ENCODE data around the gene PLEKHB1. TPM values are rescaled to one million over a fixed set of nuclear protein-coding genes. Genes with fewer than 3 reads are reported as not detected.
"Not testable (repeated sequence)": the region's sequence is repeated elsewhere in the genome, so short reads cannot be mapped to it uniquely, and the experiment has no call there.

The PLEKHB1 gene
- polyA plus RNA-seq, 1 donor from 2014 or later: 50.3 TPM

GRCh38 chr11:73654482-73655021 lies 8.2 kb downstream of the PLEKHB1 start:
- Mint-ChIP-seq H3K27ac (peak overlapping the region in 1 of 3 donors; percentile 76), H3K4me3 (no peak overlapping the region), H3K36me3 (peaks cover 3% of the 10 kb centered on the region), H3K4me1 (peaks cover 0 to 2% (median 0%) of the 10 kb centered on the region in 3 donors), H3K9me3 (no peaks in the 10 kb centered on the region), H3K27me3 (no peaks in the 10 kb centered on the region)

- H3K36me3 Mint-ChIP-seq: peaks cover 3% of the 10 kb centered on the region
- no peaks in the 10 kb centered on the region for H3K4me1 Mint-ChIP-seq
- no peak overlapping the region for H3K4me3 Mint-ChIP-seq
- H3K27ac Mint-ChIP-seq: no peak overlapping the region
- H3K9me3 Mint-ChIP-seq: no peaks in the 10 kb centered on the region
- no peaks in the 10 kb centered on the region for H3K27me3 Mint-ChIP-seq
Observed at GRCh38 chr11:73655686-73656085, 9.3 kb downstream of the PLEKHB1 start.

- Mint-ChIP-seq H3K27ac (no peak overlapping the region), H3K4me3 (no peak overlapping the region), H3K9me3 (no peaks in the 10 kb centered on the region), H3K4me1 (peaks cover 0 to 2% (median 2%) of the 10 kb centered on the region in 3 donors), H3K36me3 (no peaks in the 10 kb centered on the region), H3K27me3 (no peaks in the 10 kb centered on the region)
Observed at GRCh38 chr11:73656985-73657384, 10.6 kb downstream of the PLEKHB1 start.

- Mint-ChIP-seq H3K36me3 (no peaks in the 10 kb centered on the region), H3K27me3 (no peaks in the 10 kb centered on the region), H3K9me3 (no peaks in the 10 kb centered on the region), H3K4me1 (peaks cover 0 to 5% (median 2%) of the 10 kb centered on the region in 3 donors), H3K27ac (no peak overlapping the region), H3K4me3 (peak overlapping the region in 1 of 4 donors; percentile 78)
Observed at GRCh38 chr11:73659961-73660360, 13.6 kb downstream of the PLEKHB1 start.

GRCh38 chr11:73660497-73661034 lies 14.2 kb downstream of the PLEKHB1 start:
- Mint-ChIP-seq H3K36me3 (no peaks in the 10 kb centered on the region), H3K4me1 (peaks cover 0 to 5% (median 2%) of the 10 kb centered on the region in 3 donors), H3K27me3 (no peaks in the 10 kb centered on the region), H3K27ac (peak overlapping the region in 1 of 3 donors; percentile 73), H3K4me3 (peak overlapping the region in 2 of 4 donors; percentile 29 to 78), H3K9me3 (no peaks in the 10 kb centered on the region)

GRCh38 chr11:73661035-73661628 lies 14.8 kb downstream of the PLEKHB1 start:
- Mint-ChIP-seq H3K36me3 (no peaks in the 10 kb centered on the region), H3K27me3 (no peaks in the 10 kb centered on the region), H3K9me3 (no peaks in the 10 kb centered on the region), H3K4me1 (peaks cover 0 to 5% (median 2%) of the 10 kb centered on the region in 3 donors), H3K4me3 (peak overlapping the region in 2 of 4 donors; percentile 19 to 29), H3K27ac (no peak overlapping the region)

GRCh38 chr11:73662445-73663157 lies 16.2 kb downstream of the PLEKHB1 start:
- no peak overlapping the region for H3K27ac Mint-ChIP-seq
- H3K4me3 Mint-ChIP-seq: peak overlapping the region in 1 of 4 donors; percentile 56
- no peaks in the 10 kb centered on the region for H3K27me3 Mint-ChIP-seq
- H3K36me3 Mint-ChIP-seq: no peaks in the 10 kb centered on the region
- H3K4me1 Mint-ChIP-seq: peaks cover 0 to 5% (median 2%) of the 10 kb centered on the region in 3 donors
- no peaks in the 10 kb centered on the region for H3K9me3 Mint-ChIP-seq

- H3K36me3 Mint-ChIP-seq: no peaks in the 10 kb centered on the region
- H3K9me3 Mint-ChIP-seq: no peaks in the 10 kb centered on the region
- H3K27ac Mint-ChIP-seq: no peak overlapping the region
- H3K27me3 Mint-ChIP-seq: no peaks in the 10 kb centered on the region
- peaks cover 0 to 5% (median 2%) of the 10 kb centered on the region in 3 donors for H3K4me1 Mint-ChIP-seq
- no peak overlapping the region for H3K4me3 Mint-ChIP-seq
Observed at GRCh38 chr11:73663604-73664495, 17.5 kb downstream of the PLEKHB1 start.

GRCh38 chr11:73664877-73665276 lies 18.5 kb downstream of the PLEKHB1 start:
- H3K9me3 Mint-ChIP-seq: no peaks in the 10 kb centered on the region
- H3K27me3 Mint-ChIP-seq: no peaks in the 10 kb centered on the region
- H3K4me1 Mint-ChIP-seq: peaks cover 0 to 5% (median 2%) of the 10 kb centered on the region in 3 donors
- no peaks in the 10 kb centered on the region for H3K36me3 Mint-ChIP-seq
- no peak overlapping the region for H3K27ac Mint-ChIP-seq
- H3K4me3 Mint-ChIP-seq: no peak overlapping the region

- Mint-ChIP-seq H3K9me3 (no peaks in the 10 kb centered on the region), H3K36me3 (no peaks in the 10 kb centered on the region)
Observed at GRCh38 chr11:73667891-73668290, 21.5 kb downstream of the PLEKHB1 start.

GRCh38 chr11:73670808-73671207 lies 24.4 kb downstream of the PLEKHB1 start:
- Mint-ChIP-seq H3K9me3 (no peaks in the 10 kb centered on the region), H3K36me3 (peaks cover 2% of the 10 kb centered on the region), H3K4me1 (no peaks in the 10 kb centered on the region), H3K27ac (no peak overlapping the region), H3K4me3 (no peak overlapping the region), H3K27me3 (no peaks in the 10 kb centered on the region)

More at GRCh38 chr11:73667891-73668290, 21.5 kb downstream of the PLEKHB1 start:
- Mint-ChIP-seq H3K4me1 (no peaks in the 10 kb centered on the region), H3K27me3 (no peaks in the 10 kb centered on the region), H3K27ac (no peak overlapping the region), H3K4me3 (no peak overlapping the region)

- Mint-ChIP-seq H3K27ac (peak overlapping the region in 1 of 3 donors; percentile 31), H3K4me1 (no peaks in the 10 kb centered on the region), H3K27me3 (no peaks in the 10 kb centered on the region), H3K4me3 (no peak overlapping the region), H3K9me3 (no peaks in the 10 kb centered on the region), H3K36me3 (peaks cover 2% of the 10 kb centered on the region)
Observed at GRCh38 chr11:73671701-73672100, 25.3 kb downstream of the PLEKHB1 start.

GRCh38 chr11:73676552-73676951 lies 30.2 kb downstream of the PLEKHB1 start:
- not testable (repeated sequence) for H3K27me3 Mint-ChIP-seq, H3K36me3 Mint-ChIP-seq, H3K4me3 Mint-ChIP-seq, H3K4me1 Mint-ChIP-seq, H3K9me3 Mint-ChIP-seq
- peak overlapping the region in 1 of 3 donors; percentile 59 for H3K27ac Mint-ChIP-seq

- no peaks in the 10 kb centered on the region for H3K27me3 Mint-ChIP-seq
- H3K9me3 Mint-ChIP-seq: no peaks in the 10 kb centered on the region
- H3K4me1 Mint-ChIP-seq: no peaks in the 10 kb centered on the region
- H3K27ac Mint-ChIP-seq: no peak overlapping the region
- H3K36me3 Mint-ChIP-seq: peaks cover 2% of the 10 kb centered on the region
- no peak overlapping the region for H3K4me3 Mint-ChIP-seq
Observed at GRCh38 chr11:73680687-73681086, 34.3 kb downstream of the PLEKHB1 start.

Data from IgD-negative memory B cell (primary cell).